ENCODE measurements around the gene BNIP5. TPM values are rescaled to one million over a fixed set of nuclear protein-coding genes. Genes with fewer than 3 reads are reported as not detected.

The BNIP5 gene
- not detected for total RNA-seq
- long read RNA-seq, result 0 reads

DNA sequence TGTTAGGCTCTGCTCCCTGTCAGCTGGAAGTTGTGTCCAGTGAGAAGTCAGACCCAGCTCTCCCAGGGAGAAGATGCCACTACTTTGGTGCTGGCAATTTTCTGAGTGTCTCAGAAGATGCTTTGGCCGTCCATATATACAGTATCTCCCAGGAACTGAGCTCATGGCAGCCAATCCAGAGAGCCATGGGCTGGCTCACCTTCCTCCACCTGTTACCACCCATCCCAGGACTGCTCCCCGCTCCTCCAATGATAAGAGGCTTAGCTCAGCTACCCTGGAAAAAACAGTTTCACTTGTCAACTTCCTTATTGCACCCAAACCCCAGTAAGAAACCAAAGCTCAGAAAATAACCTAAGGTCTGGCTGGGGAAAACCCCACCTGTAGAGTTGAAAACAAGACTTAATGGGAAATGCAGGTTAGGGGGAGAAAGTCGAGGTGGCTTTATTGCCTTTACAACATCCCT, at the start of gene BNIP5:
Gene BNIP5, minus strand, starts transcription at position 110 of the 463 bp plus-strand sequence. CDS start 6,198 bp downstream, outside the sequence.
- no peak for DNase-seq
- intact Hi-C loops (cut with DNase I), result no loop called here
- no peak for ATAC-seq (ENCODE audit: poor library complexity)

- intact Hi-C loops (cut with DNase I), result no loop called here
- ATAC-seq (ENCODE audit: poor library complexity) (no peak), DNase-seq (no peak)
These were observed 47.4 kb upstream of the BNIP5 start for GRCh38 chr6:36384095-36384494.

GRCh38 chr6:36383606-36384005, 46.9 kb upstream of the BNIP5 start:
- ATAC-seq (ENCODE audit: poor library complexity) (no peak), DNase-seq (no peak)
- intact Hi-C loops (cut with DNase I), result no loop called here

GRCh38 chr6:36382976-36383375, 46.3 kb upstream of the BNIP5 start:
- intact Hi-C loops (cut with DNase I), result no loop called here
- ATAC-seq (ENCODE audit: poor library complexity) (no peak), DNase-seq (no peak)

- intact Hi-C loops (cut with DNase I), result no loop called here
- DNase-seq (no peak), ATAC-seq (ENCODE audit: poor library complexity) (no peak)
These were observed 45.1 kb upstream of the BNIP5 start for GRCh38 chr6:36381502-36382389.

GRCh38 chr6:36380166-36380565, 43.5 kb upstream of the BNIP5 start:
- intact Hi-C loops (cut with DNase I), result no loop called here
- DNase-seq (no peak), ATAC-seq (ENCODE audit: poor library complexity) (no peak)

DNA sequence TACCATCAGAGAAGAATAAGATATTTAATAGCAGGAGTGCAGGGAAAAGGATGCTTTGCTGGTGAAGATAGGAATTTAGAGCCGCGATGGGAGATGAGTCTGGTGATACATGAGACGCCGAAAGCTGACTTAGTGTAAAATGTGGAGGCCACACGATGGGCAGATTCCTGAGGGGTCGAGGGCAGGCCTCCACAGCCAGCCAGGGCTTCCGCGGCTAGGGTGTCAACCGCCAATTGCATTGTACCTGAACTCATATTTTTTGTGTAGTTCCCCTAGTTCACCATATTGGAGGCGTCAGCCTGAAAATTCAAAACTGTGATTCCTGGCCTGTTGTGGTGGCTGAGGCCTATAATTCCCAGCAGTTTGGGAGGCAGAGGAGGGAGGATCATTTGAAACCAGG, 42.2 kb upstream of the BNIP5 start:
- DNase-seq (no peak), ATAC-seq (ENCODE audit: poor library complexity) (no peak)
- intact Hi-C loops (cut with DNase I), result no loop called here

DNA sequence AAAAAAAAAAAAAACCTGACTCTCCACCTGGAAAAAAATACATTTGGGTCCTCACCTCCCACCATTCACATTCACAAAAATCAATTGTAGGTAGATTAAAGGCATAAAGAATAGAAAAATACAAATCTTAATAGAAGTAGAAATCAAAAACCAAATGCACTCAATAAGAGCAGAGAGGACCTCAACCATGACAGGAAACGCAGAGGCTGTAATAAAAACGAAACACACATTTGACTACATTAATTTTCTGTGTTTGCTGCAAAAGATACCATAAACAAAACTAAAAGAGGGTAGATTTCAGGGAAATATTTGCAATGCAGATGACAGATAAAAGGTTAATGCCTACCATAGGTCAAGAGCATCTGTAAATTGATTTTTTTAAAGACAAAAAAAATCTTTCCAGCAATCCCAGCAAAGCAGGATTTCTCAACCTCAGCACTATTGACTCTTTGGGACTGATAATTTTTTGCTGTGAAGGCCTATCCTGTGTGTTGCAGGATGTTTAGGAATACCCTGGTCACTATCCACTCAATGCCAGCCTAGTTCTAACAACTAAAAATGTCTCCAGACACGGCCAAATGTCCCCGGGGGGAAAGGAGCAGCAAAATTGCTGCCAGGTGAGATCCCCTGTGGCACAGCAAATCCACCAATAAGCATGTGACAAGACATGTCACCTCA, 41.7 kb upstream of the BNIP5 start:
- DNase-seq (no peak), ATAC-seq (ENCODE audit: poor library complexity) (no peak)
- intact Hi-C loops (cut with DNase I), result no loop called here

GRCh38 chr6:36377594-36377993, 40.9 kb upstream of the BNIP5 start:
- DNase-seq (no peak), ATAC-seq (ENCODE audit: poor library complexity) (no peak)
- intact Hi-C loops (cut with DNase I), result no loop called here

DNA sequence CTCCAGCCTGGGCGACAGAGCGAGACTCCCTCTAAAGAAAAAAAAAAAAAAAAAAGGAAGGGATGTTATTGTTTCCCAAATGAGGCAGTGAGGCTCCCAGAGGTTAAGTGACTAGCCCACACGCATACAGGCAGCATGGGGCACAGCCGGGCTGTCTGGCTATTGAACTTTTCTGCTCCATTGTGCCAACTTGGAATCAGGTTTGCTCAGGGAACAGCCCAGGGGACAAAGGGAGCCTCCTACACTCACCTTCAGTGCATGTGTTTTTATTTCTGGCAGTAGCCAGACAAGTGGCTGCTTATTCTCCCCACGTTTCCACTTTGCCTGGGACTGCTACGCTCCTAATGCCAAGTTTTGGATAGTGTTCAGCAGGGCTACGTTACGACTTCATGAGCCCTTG, 40.1 kb upstream of the BNIP5 start:
- DNase-seq, result no peak
- intact Hi-C loops (cut with DNase I), result no loop called here
- ATAC-seq (ENCODE audit: poor library complexity), result no peak

DNA sequence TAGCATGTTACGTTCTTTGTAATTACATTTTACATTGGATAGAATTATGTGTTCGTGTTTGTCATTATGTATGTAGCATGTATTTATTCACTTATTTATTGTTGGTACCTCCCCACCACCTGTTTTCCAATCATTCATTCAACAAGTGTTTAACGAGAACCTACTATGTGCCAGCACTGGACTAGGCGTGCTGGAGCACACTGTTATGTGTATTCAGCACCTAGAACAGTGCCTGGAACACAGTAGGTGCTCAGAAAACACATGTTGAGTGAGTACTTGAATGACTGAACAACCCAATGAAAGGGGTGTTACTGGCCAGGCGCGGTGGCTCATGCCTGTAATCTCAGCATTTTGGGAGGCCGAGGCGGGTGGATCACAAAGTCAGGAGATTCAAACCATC, 39.5 kb upstream of the BNIP5 start:
- DNase-seq, result no peak
- intact Hi-C loops (cut with DNase I), result no loop called here
- ATAC-seq (ENCODE audit: poor library complexity), result no peak

DNA sequence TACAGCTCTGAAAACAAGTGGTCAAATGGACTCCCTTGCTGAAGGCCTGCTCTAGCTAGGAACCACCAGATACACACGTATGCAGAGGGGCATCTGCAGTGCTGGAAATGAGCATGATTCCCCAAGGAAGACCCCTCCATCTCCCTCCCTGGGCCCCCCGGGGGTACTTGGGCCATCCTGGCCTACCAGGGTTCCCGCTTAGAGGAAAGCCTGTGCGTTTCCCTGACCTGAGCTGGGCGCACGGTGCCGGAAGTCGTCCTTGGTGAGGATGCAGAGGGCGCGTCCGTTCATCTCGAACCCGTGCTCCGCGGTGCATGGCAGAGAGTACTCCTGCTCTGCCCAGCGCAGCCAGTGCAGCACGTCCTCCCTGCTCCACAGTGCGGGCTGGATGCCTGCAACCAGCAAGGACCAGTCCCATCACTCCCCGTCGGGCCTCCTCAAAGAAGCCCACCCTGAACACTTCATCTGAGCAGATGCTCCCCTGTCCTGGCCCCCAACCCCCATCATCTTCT, 39.0 kb upstream of the BNIP5 start:
- ATAC-seq (ENCODE audit: poor library complexity) (no peak), DNase-seq (no peak)
- intact Hi-C loops (cut with DNase I), result no loop called here

GRCh38 chr6:36374972-36375371, 38.3 kb upstream of the BNIP5 start:
- ATAC-seq (ENCODE audit: poor library complexity) (no peak), DNase-seq (no peak)
- intact Hi-C loops (cut with DNase I), result no loop called here

DNA sequence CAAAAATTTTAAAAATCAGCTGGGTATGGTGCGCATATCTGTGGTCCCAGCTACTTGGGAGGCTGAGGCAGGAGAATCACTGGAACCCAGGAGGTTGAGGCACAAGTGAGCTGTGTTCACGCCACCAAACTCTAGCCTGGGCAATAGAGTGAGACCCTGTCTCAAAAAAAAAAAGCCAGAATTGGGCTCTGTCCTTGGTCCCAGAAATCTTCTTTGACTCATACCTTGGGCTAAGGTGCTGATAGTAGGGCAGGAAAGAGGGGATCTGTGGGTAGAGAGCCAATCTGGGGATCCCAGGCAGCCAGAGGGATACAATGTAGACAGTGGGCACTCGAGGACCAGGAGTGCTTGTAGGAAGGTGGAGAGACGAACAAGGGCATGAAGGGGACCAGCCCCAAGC, 37.5 kb upstream of the BNIP5 start:
- intact Hi-C loops (cut with DNase I), result no loop called here
- DNase-seq (no peak), ATAC-seq (ENCODE audit: poor library complexity) (no peak)

- intact Hi-C loops (cut with DNase I), result no loop called here
- DNase-seq (no peak), ATAC-seq (ENCODE audit: poor library complexity) (no peak)
These were observed 36.8 kb upstream of the BNIP5 start for GRCh38 chr6:36373368-36374019.

GRCh38 chr6:36372088-36372487, 35.4 kb upstream of the BNIP5 start:
- intact Hi-C loops (cut with DNase I), result no loop called here

DNA sequence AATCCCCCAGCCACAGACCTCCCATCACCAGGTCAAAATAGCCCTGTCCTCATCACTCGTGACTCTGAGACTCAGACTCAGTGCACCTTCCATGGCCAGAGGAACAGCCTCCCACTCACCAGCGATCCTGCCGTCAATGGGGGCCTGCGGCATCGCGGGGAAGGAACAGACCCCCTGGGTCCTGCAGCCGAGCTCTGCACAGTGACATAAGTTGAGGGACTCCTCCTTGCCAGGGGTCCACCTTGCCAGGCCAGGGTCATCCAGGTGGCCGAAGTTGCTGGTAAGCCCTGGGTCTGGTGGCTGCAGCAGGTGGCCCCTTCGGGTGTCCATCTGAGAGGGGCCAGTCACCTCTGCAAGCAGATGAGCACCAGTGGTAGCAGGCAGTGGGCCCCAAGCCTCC, 34.5 kb upstream of the BNIP5 start:
- DNase-seq, result no peak
- intact Hi-C loops (cut with DNase I), result no loop called here
- ATAC-seq (ENCODE audit: poor library complexity), result no peak

More at GRCh38 chr6:36372088-36372487, 35.4 kb upstream of the BNIP5 start:
- DNase-seq, result no peak
- ATAC-seq (ENCODE audit: poor library complexity), result no peak

GRCh38 chr6:36370638-36371037, 34.0 kb upstream of the BNIP5 start:
- no peak for ATAC-seq (ENCODE audit: poor library complexity)
- DNase-seq, result no peak
- intact Hi-C loops (cut with DNase I), result no loop called here
